ENCODE measurements around the gene MEGF11.

- TF ChIP-seq CTCF (IDR thresholded peaks at IDR 0.05; ENCODE audit: insufficient read depth, low read length) (no peak), POLR2AphosphoS5 (IDR thresholded peaks at IDR 0.05; ENCODE audit: low read depth) (no peak), SPI1 (IDR thresholded peaks at IDR 0.05; ENCODE audit: borderline replicate concordance, low read depth) (no peak), REST (IDR thresholded peaks at IDR 0.05; ENCODE audit: insufficient replicate concordance, low read depth) (no peak), GABPA (IDR thresholded peaks at IDR 0.05; ENCODE audit: low read depth) (no peak)
These were observed 116.6 kb downstream of the MEGF11 start for GRCh38 chr15:66136948-66137347.
